Measurements from ENCODE around the gene SPSB1. TPM values are rescaled to one million over a fixed set of nuclear protein-coding genes. Genes with fewer than 3 reads are reported as not detected.
A peak's percentile ranks its signal among the peaks of the same experiment; 100 is the strongest.

The SPSB1 gene
- total RNA-seq, 1 donor from 2014 or later = 17.6 TPM

GRCh38 chr1:9270290-9270883 is 22.3 kb upstream of the SPSB1 start:
- peaks cover 11% of the 10 kb centered on the region for H3K36me3 ChIP-seq
- peaks cover 30% of the 10 kb centered on the region for H3K4me1 ChIP-seq

GRCh38 chr1:9271283-9271682 is 21.4 kb upstream of the SPSB1 start:
- no peak for DNase-seq
- Histone ChIP-seq H3K27ac (replicated peaks) (no peak overlapping the region), H3K4me3 (no peak overlapping the region), H3K9me3 (replicated peaks) (no peaks in the 10 kb centered on the region), H3K36me3 (peaks cover 2% of the 10 kb centered on the region), H3K27me3 (ENCODE audit: low read depth) (no peaks in the 10 kb centered on the region), H3K4me1 (peaks cover 30% of the 10 kb centered on the region)
- intact Hi-C loops (cut with micrococcal nuclease) = no loop called here
- no peak for TF ChIP-seq CTCF (IDR thresholded peaks at IDR 0.05; ENCODE audit: borderline replicate concordance)

More at GRCh38 chr1:9270290-9270883, 22.3 kb upstream of the SPSB1 start:
- H3K4me3 ChIP-seq = no peak overlapping the region
- DNase-seq = peak; percentile 53
- no peak for TF ChIP-seq CTCF (IDR thresholded peaks at IDR 0.05; ENCODE audit: borderline replicate concordance)
- H3K27me3 ChIP-seq (ENCODE audit: low read depth) = no peaks in the 10 kb centered on the region
- H3K9me3 ChIP-seq (replicated peaks) = no peaks in the 10 kb centered on the region
- no peak overlapping the region for H3K27ac ChIP-seq (replicated peaks)
- intact Hi-C loops (cut with micrococcal nuclease) = no loop called here

DNA sequence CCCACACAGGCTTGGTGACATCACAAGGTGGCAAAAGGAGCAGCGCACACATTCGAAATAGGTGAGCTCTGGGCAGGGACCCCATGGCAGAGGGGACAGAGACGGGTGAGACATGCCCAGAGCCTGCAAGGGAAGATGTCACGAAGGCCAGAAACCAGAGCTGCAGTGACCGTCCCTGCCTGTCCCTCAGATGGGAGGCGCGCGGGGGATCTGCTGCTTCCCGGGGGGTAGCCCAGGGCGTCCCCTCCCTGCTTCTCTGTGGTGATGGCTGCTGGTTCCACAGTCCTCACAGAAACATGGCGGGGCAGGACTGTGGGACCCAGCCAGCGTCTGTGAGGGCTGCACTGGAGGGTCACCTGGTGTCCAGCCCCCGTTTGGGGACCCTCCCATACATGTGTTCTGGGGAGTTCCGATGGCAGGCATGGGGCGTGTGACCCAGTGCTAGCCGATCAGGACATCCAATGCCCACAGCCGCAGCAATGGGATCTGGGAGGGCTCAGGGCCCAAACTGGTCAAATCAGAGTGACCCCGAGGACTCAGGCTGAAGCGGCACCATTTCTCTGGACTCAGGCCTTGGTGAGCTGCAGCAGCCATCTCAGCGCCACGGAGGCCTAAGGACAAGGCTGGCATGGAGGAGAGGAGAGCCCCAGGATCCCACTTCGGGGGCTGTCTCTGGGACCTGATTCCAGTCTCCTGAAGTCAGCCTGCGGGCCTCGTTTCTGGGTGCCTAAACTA is 20.7 kb upstream of the SPSB1 start:
- no peak overlapping the region for H3K27ac ChIP-seq (replicated peaks)
- H3K4me1 ChIP-seq = peaks cover 23% of the 10 kb centered on the region
- no peaks in the 10 kb centered on the region for H3K9me3 ChIP-seq (replicated peaks)
- no peaks in the 10 kb centered on the region for H3K36me3 ChIP-seq
- intact Hi-C loops (cut with micrococcal nuclease) = no loop called here
- H3K4me3 ChIP-seq = no peak overlapping the region
- no peak for DNase-seq
- no peak for TF ChIP-seq CTCF (IDR thresholded peaks at IDR 0.05; ENCODE audit: borderline replicate concordance)
- H3K27me3 ChIP-seq (ENCODE audit: low read depth) = no peaks in the 10 kb centered on the region

DNA sequence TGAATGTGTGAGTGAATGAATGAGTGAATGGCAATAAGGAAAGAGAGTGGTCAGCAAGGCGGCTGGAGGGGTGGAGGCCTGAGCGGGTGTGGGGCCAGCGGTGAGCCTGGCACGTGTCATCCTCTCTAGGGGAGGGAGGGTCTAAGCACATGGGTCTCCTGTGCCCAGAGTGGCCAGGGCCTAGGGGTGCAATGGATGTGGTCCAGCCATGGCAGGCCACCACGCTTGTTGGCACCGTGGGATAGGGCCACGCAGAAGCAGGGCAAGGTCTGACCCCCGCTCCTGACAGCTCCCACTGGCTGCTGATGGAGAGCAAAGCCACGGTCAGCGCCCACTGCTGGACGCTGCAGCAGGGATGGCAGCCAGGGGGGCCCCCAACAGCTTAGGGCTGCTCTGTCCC is 19.5 kb upstream of the SPSB1 start:
- TF ChIP-seq CTCF (IDR thresholded peaks at IDR 0.05; ENCODE audit: borderline replicate concordance) = no peak
- Histone ChIP-seq H3K27me3 (ENCODE audit: low read depth) (no peaks in the 10 kb centered on the region), H3K4me3 (no peak overlapping the region), H3K9me3 (replicated peaks) (no peaks in the 10 kb centered on the region), H3K4me1 (peaks cover 23% of the 10 kb centered on the region), H3K27ac (replicated peaks) (no peak overlapping the region), H3K36me3 (no peaks in the 10 kb centered on the region)
- DNase-seq = no peak
- intact Hi-C loops (cut with micrococcal nuclease) = no loop called here

DNA sequence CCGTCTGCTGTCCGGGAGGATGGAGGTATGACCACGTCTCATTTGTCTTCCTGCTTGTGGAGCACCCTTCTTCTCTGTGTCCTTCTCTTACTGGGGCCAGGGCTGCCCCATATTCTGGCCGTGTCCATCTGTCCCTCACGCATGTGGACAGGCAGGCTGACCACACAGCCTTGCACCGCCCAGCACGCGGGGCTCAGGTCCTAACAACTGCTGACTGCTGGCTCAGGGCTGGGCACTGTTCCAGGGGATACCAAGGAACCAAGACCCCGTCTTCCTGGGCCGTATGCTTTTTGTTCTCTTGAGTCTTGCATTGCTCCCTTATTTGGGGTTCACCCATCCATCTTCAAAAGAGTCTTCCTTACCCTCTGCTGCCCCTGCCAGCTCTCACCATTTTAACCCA is 17.5 kb upstream of the SPSB1 start:
- Histone ChIP-seq H3K9me3 (replicated peaks) (no peaks in the 10 kb centered on the region), H3K27ac (replicated peaks) (no peak overlapping the region), H3K4me1 (peaks cover 16% of the 10 kb centered on the region), H3K27me3 (ENCODE audit: low read depth) (no peaks in the 10 kb centered on the region), H3K36me3 (no peaks in the 10 kb centered on the region), H3K4me3 (no peak overlapping the region)
- intact Hi-C loops (cut with micrococcal nuclease) = no loop called here
- DNase-seq = no peak
- TF ChIP-seq CTCF (IDR thresholded peaks at IDR 0.05; ENCODE audit: borderline replicate concordance) = no peak
